ENCODE data around the gene GYG1. TPM values are rescaled to one million over a fixed set of nuclear protein-coding genes. Genes with fewer than 3 reads are reported as not detected.

Gene GYG1
- total and polyA plus RNA-seq, 2 of the 8 experiments (the other 6 are each of a cell fraction or from before 2014, with no cell fraction given): 19.4 to 34.2 TPM

GRCh38 chr3:149001727-149002126, 10.4 kb downstream of the GYG1 start:
- Histone ChIP-seq H4K91ac (replicated peaks; ENCODE audit: insufficient read length, low read length) (no peak overlapping the region), H3K36me3 (ENCODE audit: control insufficient read depth in 2 of 4, insufficient read depth in 4 of 4, low read length in 3 of 4) (peaks cover 0 to under 1% (median 0%) of the 10 kb centered on the region in 4 experiments; a peak in 1 of 8 replicates), H2AFZ (ENCODE audit: low read length) (no peak overlapping the region), H2AK5ac (ENCODE audit: low read depth, low read length) (no peak overlapping the region), H3K27ac (ENCODE audit: low read depth, low read length) (no peak overlapping the region), H3K27me3 (replicated peaks in 1 of 4; ENCODE audit: control insufficient read depth in 3 of 4, extremely low read depth in 1 of 4, insufficient read depth in 3 of 4, low read length in 3 of 4) (no peaks in the 10 kb centered on the region), H2BK15ac (ENCODE audit: low read length) (no peak overlapping the region), H2BK120ac (replicated peaks; ENCODE audit: low read depth, low read length) (no peak overlapping the region), H3K14ac (ENCODE audit: insufficient read length) (no peak overlapping the region), H3K9ac (replicated peaks in 1 of 4; ENCODE audit: extremely low read depth in 1 of 4, low read depth in 3 of 4, low read length in 3 of 4) (no peak overlapping the region), H3K9me3 (ENCODE audit: insufficient read depth in 2 of 2, low read depth in 1 of 2, low read length in 1 of 2) (no peaks in the 10 kb centered on the region), H4K8ac (ENCODE audit: extremely low read depth, insufficient read depth, low read length) (no peak overlapping the region), H3K23ac (ENCODE audit: insufficient read length) (no peak overlapping the region), H3K79me2 (ENCODE audit: control insufficient read depth in 1 of 2, insufficient read depth in 2 of 2, low read length in 2 of 2) (no peaks in the 10 kb centered on the region), H4K5ac (ENCODE audit: insufficient read length, low read depth, low read length) (no peak overlapping the region), H3K56ac (replicated peaks; ENCODE audit: insufficient read length, low read depth, low read length) (no peak overlapping the region), H3K4me2 (ENCODE audit: insufficient read depth in 1 of 2, low read depth in 2 of 2, low read length in 2 of 2) (no peak overlapping the region), H2BK5ac (ENCODE audit: low read depth, low read length) (no peak overlapping the region), H4K20me1 (replicated peaks in 1 of 2; ENCODE audit: control insufficient read depth in 1 of 2, insufficient read depth in 2 of 2, low read length in 2 of 2) (no peaks in the 10 kb centered on the region), H3K18ac (ENCODE audit: extremely low read depth, low read length) (no peak overlapping the region), H3K79me1 (ENCODE audit: low read depth, low read length) (no peaks in the 10 kb centered on the region), H2BK12ac (ENCODE audit: low read depth, low read length) (no peak overlapping the region), H3K4me3 (ENCODE audit: extremely low read depth in 1 of 4, insufficient read depth in 2 of 4, low read depth in 3 of 4, low read length in 4 of 4) (no peak overlapping the region), H2BK20ac (ENCODE audit: low read length) (no peak overlapping the region), H3K23me2 (ENCODE audit: low read depth, low read length) (no peaks in the 10 kb centered on the region), H3K4ac (replicated peaks; ENCODE audit: insufficient read length, low read depth, low read length) (no peak overlapping the region), H3K4me1 (replicated peaks in 1 of 4; ENCODE audit: control insufficient read depth in 3 of 4, insufficient read depth in 4 of 4, low read length in 3 of 4) (peaks cover 0 to 14% (median 3%) of the 10 kb centered on the region in 4 experiments; a peak in 2 of 7 replicates)
- WGBS, 2 experiments (ENCODE audit: extremely low coverage in 1 of 2, insufficient coverage in 1 of 2, insufficient read length in 1 of 2, insufficient replicate concordance in 2 of 2, low coverage in 1 of 2, low lambda C conversion rate in 2 of 2, missing lambda C conversion rate in 1 of 2): 87% methylated on average over 3 of the region's 3 CpGs; no CpG with 5 or more reads in 1 of the 2 experiments
- ChIA-PET POLR2A (ENCODE audit: partially characterized antibody) (interaction anchor here (0.5 to 1.6 kb wide), 2 partner anchors 10 to 13 kb away, joined by 3 to 7 read pairs; partner anchors contain the start of gene GYG1), CTCF (ENCODE audit: partially characterized antibody) (interaction anchor here (1.1 to 2.0 kb wide), 5 partner anchors 9 to 48 kb away, joined by 3 to 7 read pairs (median 3); no protein-coding TSS in a partner anchor)
- DNase-seq (ENCODE audit: low read depth in 1 of 2, low spot score in 2 of 2): no peak
- no peak for FAIRE-seq
- TF ChIP-seq KDM4A (IDR thresholded peaks at IDR 0.05; ENCODE audit: low read depth, low read length, severe bottlenecking): no peak
- no peak for TF ChIP-seq BACH1 (IDR thresholded peaks at IDR 0.05; ENCODE audit: low read length)
- TF ChIP-seq RBBP5 (IDR thresholded peaks at IDR 0.05; ENCODE audit: borderline replicate concordance, low read depth, low read length): no peak
- TF ChIP-seq POLR2A (IDR thresholded peaks at IDR 0.05; ENCODE audit: control extremely low read depth in 1 of 2, low read depth in 2 of 2, low read length in 2 of 2): no peak
